Fibroblast of lung (primary cell): ENCODE measurements around the gene DOCK8. TPM values are rescaled to one million over a fixed set of nuclear protein-coding genes. Genes with fewer than 3 reads are reported as not detected.

Experiments
- DNase-seq, 2 donors: peaks; one replicate each; pipeline versions ENCODE4 v3.0.0 to v3.0.0-alpha.2; 2010; ENCODE audit warnings: low read depth in 2 of 2
- H2AFZ ChIP-seq: 2 replicates; pipeline ENCODE4 v1.5.1; 2012; ENCODE audit warnings: low read length, control low read depth, inconsistent platforms
- H3K27ac ChIP-seq: 2 replicates; pipeline ENCODE4 v1.5.1; 2011; ENCODE audit warnings: low read length, control low read depth; ENCODE audit not compliant: insufficient read depth
- H3K27me3 ChIP-seq: 2 replicates; pipeline ENCODE4 v1.5.1; 2011; ENCODE audit warnings: mild to moderate bottlenecking, low read length; ENCODE audit not compliant: control insufficient read depth, insufficient read depth
- H3K36me3 ChIP-seq: 2 replicates; pipeline ENCODE4 v1.5.1; 2011; ENCODE audit warnings: low read length; ENCODE audit not compliant: control insufficient read depth, insufficient read depth
- H3K4me1 ChIP-seq: 2 replicates; pipeline ENCODE4 v1.5.1; 2011; ENCODE audit warnings: low read length; ENCODE audit not compliant: control insufficient read depth, insufficient read depth; ENCODE audit errors: extremely low read depth
- H3K4me2 ChIP-seq: 2 replicates; pipeline ENCODE4 v1.5.1; 2011; ENCODE audit warnings: low read length, control low read depth; ENCODE audit not compliant: insufficient read depth; ENCODE audit errors: extremely low read depth
- H3K4me3 ChIP-seq, 4 experiments: fragments of 200-600 bp in 1 of 4; sonication (generic) in 1 of 4; replicated peaks in 1 of 4; 2 replicates each; pipeline ENCODE4 v1.5.1; 2011 to 2016; ENCODE audit warnings: low read length in 4 of 4, low read depth in 3 of 4, mild to moderate bottlenecking in 3 of 4, control low read depth in 2 of 4, inconsistent platforms in 1 of 4, mixed read lengths in 1 of 4; ENCODE audit not compliant: insufficient read depth in 1 of 4; ENCODE audit errors: control extremely low read depth in 1 of 4
- H3K79me2 ChIP-seq: 2 replicates; pipeline ENCODE4 v1.5.1; 2012; ENCODE audit warnings: mild to moderate bottlenecking, low read length, inconsistent platforms; ENCODE audit not compliant: control insufficient read depth, insufficient read depth
- H3K9ac ChIP-seq: 2 replicates; pipeline ENCODE4 v1.5.1; 2011; ENCODE audit warnings: mild to moderate bottlenecking, low read length, control low read depth; ENCODE audit not compliant: insufficient read depth
- H3K9me3 ChIP-seq: 2 replicates; pipeline ENCODE4 v1.5.1; 2012; ENCODE audit warnings: low read depth, low read length; ENCODE audit not compliant: control insufficient read depth, insufficient read depth
- H4K20me1 ChIP-seq: 2 replicates; pipeline ENCODE4 v1.5.1; 2011; ENCODE audit warnings: low read length; ENCODE audit not compliant: control insufficient read depth, insufficient read depth; ENCODE audit errors: extremely low read depth
- CTCF ChIP-seq, 2 donors: IDR thresholded peaks in 1 of 2; conservative IDR thresholded peaks in 1 of 2; 1 replicate in 1 of 2; 2 replicates in 1 of 2; pipeline ENCODE4 v1.5.1; 2011 to 2012; ENCODE audit warnings: low read length in 2 of 2, control low read depth in 1 of 2, inconsistent platforms in 1 of 2, low read depth in 1 of 2, mild to moderate bottlenecking in 1 of 2
- EZH2 ChIP-seq: IDR thresholded peaks from 2 replicates; pipeline ENCODE4 v1.5.1; 2012; ENCODE audit warnings: low read length, control low read depth, mild to moderate bottlenecking; ENCODE audit errors: missing control alignments
- polyA plus RNA-seq, 2 donors: library from polyadenylated mRNA; depleted of rRNA in 1 of 2; stranded (reverse) in 1 of 2; unstranded in 1 of 2; fragments of >200 nt; gene quantifications; 2 replicates each; pipeline ENCODE4 v1.2.1, GENCODE V29; 2011 to 2012; ENCODE audit warnings: missing spikeins in 1 of 2
- total RNA-seq: library from RNA; depleted of rRNA; stranded (reverse); fragments of >200 nt; gene quantifications from 2 replicates; pipeline ENCODE4 v1.2.1, GENCODE V29; 2014

Gene DOCK8
- total and polyA plus RNA-seq, 2 donors (not counting 1 experiment from before 2014, with no cell fraction given), result under 0.01 TPM; not detected in 1

- peak; percentile 79 to 84 for DNase-seq
- Histone ChIP-seq H3K27me3 (no peaks in the 10 kb centered on the region), H4K20me1 (no peaks in the 10 kb centered on the region), H3K36me3 (no peaks in the 10 kb centered on the region), H3K9me3 (no peaks in the 10 kb centered on the region), H3K4me1 (peaks cover 5% of the 10 kb centered on the region), H3K79me2 (no peaks in the 10 kb centered on the region), H3K9ac (no peak overlapping the region), H2AFZ (peak overlapping the region; percentile 96), H3K27ac (no peak overlapping the region), H3K4me3 (peak overlapping the region; percentile 34 to 87 (median 48)), H3K4me2 (peak overlapping the region; percentile 92)
- TF ChIP-seq CTCF (conservative IDR thresholded peaks at IDR 0.05 in 1 of 2, IDR thresholded peaks at IDR 0.05 in 1 of 2; ENCODE audit: low read depth in 1 of 2, low read length in 2 of 2), result no peak
- no peak for TF ChIP-seq EZH2
Observed at GRCh38 chr9:469672-470551, 255.2 kb downstream of the DOCK8 start.

- DNase-seq, result no peak
- H2AFZ ChIP-seq, result peak overlapping the region; percentile 96
- H3K9ac ChIP-seq, result no peak overlapping the region
- no peak overlapping the region for H3K27ac ChIP-seq
- TF ChIP-seq EZH2 (no peak), CTCF (conservative IDR thresholded peaks at IDR 0.05 in 1 of 2, IDR thresholded peaks at IDR 0.05 in 1 of 2; ENCODE audit: low read depth in 1 of 2, low read length in 2 of 2) (no peak)
- H3K4me1 ChIP-seq, result peaks cover 5% of the 10 kb centered on the region
- peak overlapping the region; percentile 34 to 87 (median 48) for H3K4me3 ChIP-seq
- no peaks in the 10 kb centered on the region for H3K27me3 ChIP-seq
- no peaks in the 10 kb centered on the region for H3K36me3 ChIP-seq
- H4K20me1 ChIP-seq, result no peaks in the 10 kb centered on the region
- no peaks in the 10 kb centered on the region for H3K79me2 ChIP-seq
- H3K4me2 ChIP-seq, result peak overlapping the region; percentile 90
- no peaks in the 10 kb centered on the region for H3K9me3 ChIP-seq
Observed at GRCh38 chr9:470552-471194, 256.0 kb downstream of the DOCK8 start.

- no peak for DNase-seq
- no peak for TF ChIP-seq EZH2
- TF ChIP-seq CTCF (conservative IDR thresholded peaks at IDR 0.05 in 1 of 2, IDR thresholded peaks at IDR 0.05 in 1 of 2; ENCODE audit: low read depth in 1 of 2, low read length in 2 of 2), result no peak
- Histone ChIP-seq H3K4me2 (no peak overlapping the region), H3K9ac (no peak overlapping the region), H3K4me1 (peaks cover 5% of the 10 kb centered on the region), H3K9me3 (no peaks in the 10 kb centered on the region), H3K27me3 (no peaks in the 10 kb centered on the region), H3K36me3 (no peaks in the 10 kb centered on the region), H2AFZ (no peak overlapping the region), H3K27ac (no peak overlapping the region), H4K20me1 (no peaks in the 10 kb centered on the region), H3K79me2 (no peaks in the 10 kb centered on the region), H3K4me3 (no peak overlapping the region)
Observed at GRCh38 chr9:471320-471719, 256.7 kb downstream of the DOCK8 start.
